SK-N-SH (cell line): Measurements from ENCODE around the gene BLOC1S3.

Experiments used
- CTCF ChIP-seq: fragments of 200-600 bp; sonication (generic); IDR thresholded peaks from 2 replicates; pipeline ENCODE4 v1.6.1; 2017; ENCODE audit warnings: antibody characterized with exemption, mild to moderate bottlenecking, moderate library complexity
- NRF1 ChIP-seq: IDR thresholded peaks from 2 replicates; pipeline ENCODE4 v1.6.1; 2012; ENCODE audit warnings: low read depth, mild to moderate bottlenecking, low read length
- REST ChIP-seq: IDR thresholded peaks from 2 replicates; pipeline ENCODE4 v1.6.1; 2012; ENCODE audit warnings: mild to moderate bottlenecking, low read depth, low read length, moderate library complexity
- RXRA ChIP-seq: IDR thresholded peaks from 2 replicates; pipeline ENCODE4 v1.4.0; 2012; ENCODE audit warnings: low read depth, mild to moderate bottlenecking, borderline replicate concordance
- SMC3 ChIP-seq: IDR thresholded peaks from 2 replicates; pipeline ENCODE4 v1.6.1; 2012; ENCODE audit warnings: low read depth, low read length, improper control_type of control experiment
- TCF12 ChIP-seq: IDR thresholded peaks from 2 replicates; pipeline ENCODE4 v1.4.0; 2012

- TF ChIP-seq RXRA (no peak), SMC3 (no peak), CTCF (no peak), NRF1 (no peak), TCF12 (no peak), REST (no peak)
Measured at GRCh38 chr19:45166723-45167252, 11.8 kb upstream of the BLOC1S3 start.
